WTC11 (cell line): ENCODE measurements around the gene DTD1. TPM values are rescaled to one million over a fixed set of nuclear protein-coding genes. Genes with fewer than 3 reads are reported as not detected.

Experiments
- ATAC-seq: fragments of 200-7000 bp; cut with Tn5 transposase; 2 replicates; pipeline ENCODE4 v1.10.0; 2021; ENCODE audit warnings: mild to moderate bottlenecking, moderate library complexity
- CTCF ChIA-PET: fragments of 300-600 bp; sonication (Branson Sonifier 250); formaldehyde crosslinking; loops from one replicate; lab custom pipeline; 2021; ENCODE audit warnings: antibody characterized with exemption; lab: Charles Lee
- POLR2A ChIA-PET: fragments of 350-600 bp; sonication (Branson Sonifier 250); formaldehyde crosslinking; loops from one replicate; lab custom pipeline; 2021; ENCODE audit warnings: antibody characterized with exemption; lab: Charles Lee
- DNase-seq: peaks from one replicate; pipeline ENCODE4 v3.0.0; 2021; ENCODE audit warnings: low spot score
- H3K27ac Mint-ChIP-seq: 2 replicates; pipeline ENCODE4 v1.8.0; 2021; ENCODE audit warnings: mixed read lengths
- H3K27me3 Mint-ChIP-seq: 2 replicates; pipeline ENCODE4 v1.8.0; 2021; ENCODE audit warnings: low read depth, mild to moderate bottlenecking, moderate library complexity, mixed read lengths
- H3K36me3 Mint-ChIP-seq: 2 replicates; pipeline ENCODE4 v1.8.0; 2021; ENCODE audit warnings: mixed read lengths
- H3K4me1 Mint-ChIP-seq: 2 replicates; pipeline ENCODE4 v1.8.0; 2022; ENCODE audit warnings: mixed read lengths
- H3K4me3 Mint-ChIP-seq: 2 replicates; pipeline ENCODE4 v1.8.0; 2021; ENCODE audit warnings: mild to moderate bottlenecking, moderate library complexity, mixed read lengths
- H3K9me3 Mint-ChIP-seq: 2 replicates; pipeline ENCODE4 v1.8.0; 2021; ENCODE audit warnings: mixed read lengths
- ATF1 ChIP-seq: sonication (generic); formaldehyde crosslinking; IDR thresholded peaks from 2 replicates; pipeline ENCODE4 v1.8.1; 2023; ENCODE audit warnings: mild to moderate bottlenecking, moderate library complexity, missing genetic modification reagents
- CDX4 ChIP-seq: fragments of 250-450 bp; sonication (Bioruptor Pico); IDR thresholded peaks from 2 replicates; pipeline ENCODE4 v1.9.0; 2021; ENCODE audit warnings: moderate library complexity, mild to moderate bottlenecking, inconsistent platforms, borderline replicate concordance
- CREB1 ChIP-seq: sonication (generic); formaldehyde crosslinking; IDR thresholded peaks from 2 replicates; pipeline ENCODE4 v1.8.0; 2023; ENCODE audit warnings: mild to moderate bottlenecking, missing genetic modification reagents
- CTCF ChIP-seq: fragments of 200-600 bp; IDR thresholded peaks from 2 replicates; pipeline ENCODE4 v1.8.0; 2022; ENCODE audit warnings: antibody characterized with exemption
- E2F5 ChIP-seq: sonication (generic); formaldehyde crosslinking; IDR thresholded peaks from 2 replicates; pipeline ENCODE4 v1.8.1; 2022; ENCODE audit warnings: mild to moderate bottlenecking, moderate library complexity, missing genetic modification reagents
- FOXJ3 ChIP-seq: sonication (generic); formaldehyde crosslinking; IDR thresholded peaks from 2 replicates; pipeline ENCODE4 v1.9.0; 2021; ENCODE audit warnings: missing genetic modification reagents, mild to moderate bottlenecking, borderline replicate concordance
- GRHL2 ChIP-seq: fragments of 250-450 bp; sonication (Bioruptor Pico); IDR thresholded peaks from 2 replicates; pipeline ENCODE4 v1.8.0; 2022; ENCODE audit warnings: mild to moderate bottlenecking, moderate library complexity; ENCODE audit not compliant: insufficient replicate concordance, severe bottlenecking
- MXD4 ChIP-seq: fragments of 250-450 bp; sonication (Bioruptor Pico); IDR thresholded peaks from 2 replicates; pipeline ENCODE4 v1.8.0; 2021; ENCODE audit warnings: mild to moderate bottlenecking, moderate library complexity, borderline replicate concordance
- MYBL2 ChIP-seq: sonication (generic); formaldehyde crosslinking; IDR thresholded peaks from 2 replicates; pipeline ENCODE4 v1.8.1; 2023; ENCODE audit warnings: mild to moderate bottlenecking, moderate library complexity, missing genetic modification reagents
- NFE2L1 ChIP-seq: sonication (generic); formaldehyde crosslinking; IDR thresholded peaks from 2 replicates; pipeline ENCODE4 v1.8.1; 2023; ENCODE audit warnings: missing genetic modification reagents
- OVOL2 ChIP-seq: fragments of 250-450 bp; sonication (Bioruptor Pico); IDR thresholded peaks from 2 replicates; pipeline ENCODE4 v1.9.0; 2021; ENCODE audit warnings: mild to moderate bottlenecking, borderline replicate concordance
- PRDM15 ChIP-seq: sonication (generic); formaldehyde crosslinking; IDR thresholded peaks from 2 replicates; pipeline ENCODE4 v1.8.0; 2022; ENCODE audit warnings: missing genetic modification reagents
- PREB ChIP-seq: sonication (generic); formaldehyde crosslinking; IDR thresholded peaks from 2 replicates; pipeline ENCODE4 v1.8.1; 2022; ENCODE audit warnings: mild to moderate bottlenecking, missing genetic modification reagents, moderate library complexity, borderline replicate concordance
- ZNF121 ChIP-seq: sonication (generic); formaldehyde crosslinking; IDR thresholded peaks from 2 replicates; pipeline ENCODE4 v1.8.0; 2023; ENCODE audit warnings: missing genetic modification reagents
- ZNF138 ChIP-seq: sonication (generic); formaldehyde crosslinking; conservative IDR thresholded peaks from 2 replicates; pipeline ENCODE4 v1.8.1; 2022; ENCODE audit warnings: mild to moderate bottlenecking, moderate library complexity, missing genetic modification reagents
- ZNF232 ChIP-seq: sonication (generic); formaldehyde crosslinking; IDR thresholded peaks from 2 replicates; pipeline ENCODE4 v1.8.0; 2022; ENCODE audit warnings: mild to moderate bottlenecking, missing genetic modification reagents
- ZNF263 ChIP-seq: sonication (generic); formaldehyde crosslinking; IDR thresholded peaks from 2 replicates; pipeline ENCODE4 v1.8.1; 2022; ENCODE audit warnings: low read depth, mild to moderate bottlenecking, moderate library complexity, missing genetic modification reagents
- ZNF281 ChIP-seq: sonication (generic); formaldehyde crosslinking; IDR thresholded peaks from 2 replicates; pipeline ENCODE4 v1.8.0; 2023; ENCODE audit warnings: mild to moderate bottlenecking, missing genetic modification reagents
- ZNF512 ChIP-seq: sonication (generic); formaldehyde crosslinking; IDR thresholded peaks from 2 replicates; pipeline ENCODE4 v1.8.1; 2022; ENCODE audit warnings: missing genetic modification reagents, borderline replicate concordance
- ZNF671 ChIP-seq: fragments of 250-450 bp; sonication (Bioruptor Pico); IDR thresholded peaks from 2 replicates; pipeline ENCODE4 v1.8.0; 2021; ENCODE audit warnings: mild to moderate bottlenecking
- total RNA-seq: library from RNA; stranded (reverse); gene quantifications from 3 replicates; pipeline ENCODE4 v1.2.3, GENCODE V29; 2021

Gene DTD1
- total RNA-seq, 1 experiment from 2014 or later = 71.1 TPM

GRCh38 chr20:18662279-18663040 is 74.6 kb downstream of the DTD1 start:
- no peaks in the 10 kb centered on the region for H3K9me3 Mint-ChIP-seq
- ChIA-PET CTCF (no interaction called here), POLR2A (no interaction called here)
- no peak for DNase-seq
- TF ChIP-seq OVOL2 (CRISPR knock-in tag) (no peak), GRHL2 (CRISPR knock-in tag) (no peak), ZNF263 (CRISPR knock-in tag) (no peak), CTCF (no peak), CREB1 (CRISPR knock-in tag) (no peak), ZNF281 (no peak), ZNF232 (CRISPR knock-in tag) (no peak), ZNF138 (CRISPR knock-in tag) (no peak), ZNF121 (CRISPR knock-in tag) (no peak), MYBL2 (CRISPR knock-in tag) (no peak), ZNF671 (CRISPR knock-in tag) (no peak), PREB (CRISPR knock-in tag) (no peak), NFE2L1 (no peak), MXD4 (no peak), CDX4 (CRISPR knock-in tag) (no peak), E2F5 (CRISPR knock-in tag) (no peak), PRDM15 (no peak), ZNF512 (CRISPR knock-in tag) (no peak), ATF1 (no peak), FOXJ3 (CRISPR knock-in tag) (no peak)
- ATAC-seq = no peak
- no peaks in the 10 kb centered on the region for H3K27me3 Mint-ChIP-seq
- no peak overlapping the region for H3K4me3 Mint-ChIP-seq
- H3K36me3 Mint-ChIP-seq = no peaks in the 10 kb centered on the region
- H3K27ac Mint-ChIP-seq = no peak overlapping the region
- peaks cover 13% of the 10 kb centered on the region for H3K4me1 Mint-ChIP-seq
